ENCODE data around the gene MLF2. TPM values are rescaled to one million over a fixed set of nuclear protein-coding genes. Genes with fewer than 3 reads are reported as not detected.
A peak's percentile ranks its signal among the peaks of the same experiment; 100 is the strongest.

Gene MLF2
- total RNA-seq, 1 experiment from 2014 or later: 303 TPM

DNA sequence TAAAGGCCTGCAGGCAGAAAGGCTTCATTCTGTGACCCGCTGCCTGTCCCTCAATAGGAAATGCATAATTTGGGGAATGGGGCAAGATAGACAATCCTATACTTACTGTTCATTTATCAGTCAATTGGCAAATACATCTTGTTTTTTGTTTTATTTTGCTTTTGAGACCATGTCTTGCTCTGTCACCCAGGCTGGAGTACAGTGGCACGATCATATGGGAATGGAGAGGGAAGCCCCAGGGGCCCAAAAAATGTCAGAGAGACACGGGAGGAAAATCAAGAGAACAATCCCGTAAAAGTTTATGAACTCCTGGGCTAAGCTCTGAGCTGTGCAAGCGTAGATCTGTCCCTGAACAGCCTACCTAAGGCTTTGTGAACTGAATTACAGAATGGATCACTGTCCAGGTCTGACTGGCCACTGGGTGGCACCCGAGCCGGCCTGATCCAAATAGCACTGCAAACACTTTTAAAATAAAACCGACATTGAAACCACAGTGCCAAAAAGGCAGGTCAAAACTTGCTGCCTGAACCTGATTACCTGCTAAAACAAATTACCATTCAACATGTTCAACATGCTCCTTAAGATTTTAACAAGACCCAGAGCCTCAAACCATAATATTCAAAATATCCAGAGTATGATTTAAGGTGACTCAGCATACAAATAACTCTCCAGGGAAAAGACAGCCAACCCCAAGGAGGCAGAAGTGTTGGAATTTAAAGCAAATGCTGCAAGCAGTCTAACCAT, 17.3 kb downstream of the MLF2 start:
- ChIA-PET POLR2A (no interaction called here), CTCF (interaction anchor here (0.8 to 2.0 kb wide), 4 partner anchors 12 to 47 kb away, joined by 3 to 9 read pairs (median 5); partner anchors contain the start of genes COPS7A, MLF2 and ZNF384)
- peak; percentile 70 to 81 for DNase-seq
- no peaks in the 10 kb centered on the region for H3K27me3 Mint-ChIP-seq (ENCODE audit: insufficient read depth, unreplicated experiment)
- intact Hi-C loops (cut with micrococcal nuclease; ENCODE audit: unreplicated experiment): loop anchor here (1.0 kb wide), 4 partner anchors 18 to 100 kb away; partner anchors contain the start of gene MLF2
- H3K9me3 Mint-ChIP-seq (ENCODE audit: unreplicated experiment): no peaks in the 10 kb centered on the region
- no peak overlapping the region for H3K4me3 Mint-ChIP-seq (ENCODE audit: unreplicated experiment)
- H3K27ac Mint-ChIP-seq (ENCODE audit: unreplicated experiment): peak overlapping the region; percentile 24
- peaks cover 8% of the 10 kb centered on the region for H3K4me1 Mint-ChIP-seq (ENCODE audit: low read depth, unreplicated experiment)
- H3K4me3 ChIP-seq (ENCODE audit: low read depth, low read length): no peak overlapping the region
- no peaks in the 10 kb centered on the region for H3K27me3 ChIP-seq (replicated peaks; ENCODE audit: control insufficient read depth, insufficient read depth, low read length)
- H3K9me3 ChIP-seq: no peaks in the 10 kb centered on the region
- no peaks in the 10 kb centered on the region for H3K36me3 ChIP-seq (ENCODE audit: control insufficient read depth, insufficient read depth, low read length)
- no TSS peak for BruUV-seq (replicated peaks)
- peak; percentile 94 for TF ChIP-seq CTCF (IDR thresholded peaks at IDR 0.05; ENCODE audit: insufficient read depth in 1 of 2, low read depth in 1 of 2, low read length in 1 of 2, severe bottlenecking in 1 of 2, unreplicated experiment in 1 of 2)
- H3K36me3 Mint-ChIP-seq (ENCODE audit: insufficient read depth, unreplicated experiment): no peaks in the 10 kb centered on the region
- no peaks in the 10 kb centered on the region for H3K4me1 ChIP-seq

GRCh38 chr12:6734506-6735387, 18.2 kb downstream of the MLF2 start:
- no peak overlapping the region for H3K27ac Mint-ChIP-seq (ENCODE audit: unreplicated experiment)

More at GRCh38 chr12:6734506-6735387, 18.2 kb downstream of the MLF2 start:
- H3K27me3 Mint-ChIP-seq (ENCODE audit: insufficient read depth, unreplicated experiment): no peaks in the 10 kb centered on the region
- POLR2A ChIA-PET: interaction anchor here (0.5 to 2.0 kb wide), 3 partner anchors 11 to 201 kb away, joined by 3 to 10 read pairs (median 5); partner anchors contain the start of genes COPS7A, GAPDH and MLF2
- BruUV-seq (replicated peaks): no TSS peak
- H3K36me3 ChIP-seq (ENCODE audit: control insufficient read depth, insufficient read depth, low read length): no peaks in the 10 kb centered on the region
- no peaks in the 10 kb centered on the region for H3K27me3 ChIP-seq (replicated peaks; ENCODE audit: control insufficient read depth, insufficient read depth, low read length)
- CTCF ChIA-PET: interaction anchor here (0.6 to 2.0 kb wide), 6 partner anchors 11 to 46 kb away, joined by 3 to 9 read pairs (median 3); partner anchors contain the start of genes COPS7A, MLF2 and ZNF384
- H3K36me3 Mint-ChIP-seq (ENCODE audit: insufficient read depth, unreplicated experiment): peaks cover 3% of the 10 kb centered on the region
- intact Hi-C loops (cut with micrococcal nuclease; ENCODE audit: unreplicated experiment): loop anchor here (1.0 kb wide), 4 partner anchors 19 to 101 kb away; partner anchors contain the start of gene MLF2
- H3K9me3 Mint-ChIP-seq (ENCODE audit: unreplicated experiment): no peaks in the 10 kb centered on the region
- no peak overlapping the region for H3K4me3 Mint-ChIP-seq (ENCODE audit: unreplicated experiment)
- no peaks in the 10 kb centered on the region for H3K4me1 ChIP-seq
- no peak for TF ChIP-seq CTCF (IDR thresholded peaks at IDR 0.05; ENCODE audit: insufficient read depth in 1 of 2, low read depth in 1 of 2, low read length in 1 of 2, severe bottlenecking in 1 of 2, unreplicated experiment in 1 of 2)
- H3K4me1 Mint-ChIP-seq (ENCODE audit: low read depth, unreplicated experiment): peaks cover 8% of the 10 kb centered on the region
- no peak for DNase-seq
- H3K9me3 ChIP-seq: no peaks in the 10 kb centered on the region
- H3K4me3 ChIP-seq (ENCODE audit: low read depth, low read length): no peak overlapping the region
